Measurements from ENCODE around the gene LYPD8. TPM values are rescaled to one million over a fixed set of nuclear protein-coding genes. Genes with fewer than 3 reads are reported as not detected.

The LYPD8 gene
- total RNA-seq, 2 experiments from 2014 or later = not detected

DNA sequence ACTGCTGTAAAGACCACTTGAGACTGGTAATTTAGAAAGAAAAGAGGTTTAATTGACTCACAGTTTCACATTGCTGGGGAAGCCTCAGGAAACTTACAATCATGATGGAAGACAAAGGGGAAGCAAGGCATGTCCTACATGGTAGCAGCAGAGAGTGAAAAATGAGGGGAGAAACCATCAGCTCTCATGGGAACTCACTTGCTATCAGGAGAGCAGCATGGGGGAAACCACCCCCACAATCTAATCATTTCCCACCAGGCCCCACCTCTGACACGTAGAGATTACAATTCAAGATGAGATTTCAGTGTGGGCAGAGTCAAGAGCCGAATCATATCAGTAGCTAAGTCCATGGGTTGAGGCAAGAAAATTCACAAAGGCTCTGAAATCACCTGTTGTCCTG is 23.8 kb upstream of the LYPD8 start:
- ChIA-PET CTCF (no interaction called here), POLR2A (no interaction called here)
- H3K27ac ChIP-seq (ENCODE audit: low read depth in 1 of 2, low read length in 2 of 2) = no peak overlapping the region
- TF ChIP-seq, protein P1, sequence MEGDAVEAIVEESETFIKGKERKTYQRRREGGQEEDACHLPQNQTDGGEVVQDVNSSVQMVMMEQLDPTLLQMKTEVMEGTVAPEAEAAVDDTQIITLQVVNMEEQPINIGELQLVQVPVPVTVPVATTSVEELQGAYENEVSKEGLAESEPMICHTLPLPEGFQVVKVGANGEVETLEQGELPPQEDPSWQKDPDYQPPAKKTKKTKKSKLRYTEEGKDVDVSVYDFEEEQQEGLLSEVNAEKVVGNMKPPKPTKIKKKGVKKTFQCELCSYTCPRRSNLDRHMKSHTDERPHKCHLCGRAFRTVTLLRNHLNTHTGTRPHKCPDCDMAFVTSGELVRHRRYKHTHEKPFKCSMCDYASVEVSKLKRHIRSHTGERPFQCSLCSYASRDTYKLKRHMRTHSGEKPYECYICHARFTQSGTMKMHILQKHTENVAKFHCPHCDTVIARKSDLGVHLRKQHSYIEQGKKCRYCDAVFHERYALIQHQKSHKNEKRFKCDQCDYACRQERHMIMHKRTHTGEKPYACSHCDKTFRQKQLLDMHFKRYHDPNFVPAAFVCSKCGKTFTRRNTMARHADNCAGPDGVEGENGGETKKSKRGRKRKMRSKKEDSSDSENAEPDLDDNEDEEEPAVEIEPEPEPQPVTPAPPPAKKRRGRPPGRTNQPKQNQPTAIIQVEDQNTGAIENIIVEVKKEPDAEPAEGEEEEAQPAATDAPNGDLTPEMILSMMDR (IDR thresholded peaks at IDR 0.05) = no peak
- H3K4me3 ChIP-seq (ENCODE audit: low read length) = no peak overlapping the region
- H3K9me3 ChIP-seq (ENCODE audit: control insufficient read depth in 1 of 2, insufficient read depth in 1 of 2, low read length in 2 of 2) = peaks cover 6 to 12% of the 10 kb centered on the region in 2 experiments
- H3K36me3 ChIP-seq (ENCODE audit: insufficient read depth, low read length) = no peaks in the 10 kb centered on the region
- Mint-ChIP-seq H3K9me3 (peaks cover 9% of the 10 kb centered on the region), H3K27ac (no peak overlapping the region), H3K4me1 (ENCODE audit: low read depth) (no peaks in the 10 kb centered on the region), H3K27me3 (peaks cover 34% of the 10 kb centered on the region), H3K4me3 (no peak overlapping the region), H3K36me3 (ENCODE audit: low read depth) (no peaks in the 10 kb centered on the region)
- no peaks in the 10 kb centered on the region for H3K4me1 ChIP-seq (ENCODE audit: insufficient read depth, low read length)
- DNase-seq (no peak), ATAC-seq (ENCODE audit: poor library complexity) (no peak)
- H3K27me3 ChIP-seq (ENCODE audit: control insufficient read depth in 1 of 2, insufficient read depth in 2 of 2, low read length in 2 of 2) = peaks cover 6 to 11% of the 10 kb centered on the region in 2 experiments
- intact Hi-C loops (cut with DNase I, micrococcal nuclease) = no loop called here

DNA sequence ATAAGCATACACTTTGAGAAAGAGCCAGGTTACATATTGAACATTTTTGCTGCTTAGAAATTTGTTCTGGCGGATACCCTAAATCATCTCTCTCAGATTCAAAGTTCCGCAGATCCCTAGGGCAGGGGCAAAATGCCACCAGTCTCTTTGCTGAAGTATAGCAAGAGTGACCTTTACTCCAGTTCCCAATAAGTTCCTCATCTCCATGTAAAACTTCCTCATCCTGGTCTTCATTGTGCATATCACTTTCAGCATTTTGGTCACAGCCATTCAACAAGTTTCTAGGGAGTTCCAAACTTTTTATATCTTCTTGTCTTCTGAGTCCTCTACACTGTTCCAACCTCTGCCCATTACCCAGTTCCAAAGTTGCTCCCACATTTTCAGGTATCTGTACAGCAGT is 23.3 kb upstream of the LYPD8 start:
- Histone ChIP-seq H3K36me3 (ENCODE audit: insufficient read depth, low read length) (no peaks in the 10 kb centered on the region), H3K4me3 (ENCODE audit: low read length) (no peak overlapping the region), H3K4me1 (ENCODE audit: insufficient read depth, low read length) (no peaks in the 10 kb centered on the region), H3K27me3 (ENCODE audit: control insufficient read depth in 1 of 2, insufficient read depth in 2 of 2, low read length in 2 of 2) (peaks cover 6 to 11% of the 10 kb centered on the region in 2 experiments), H3K9me3 (ENCODE audit: control insufficient read depth in 1 of 2, insufficient read depth in 1 of 2, low read length in 2 of 2) (peaks cover 6 to 12% of the 10 kb centered on the region in 2 experiments), H3K27ac (ENCODE audit: low read depth in 1 of 2, low read length in 2 of 2) (no peak overlapping the region)
- POLR2A ChIA-PET = no interaction called here
- Mint-ChIP-seq H3K36me3 (ENCODE audit: low read depth) (no peaks in the 10 kb centered on the region), H3K9me3 (peaks cover 9% of the 10 kb centered on the region), H3K4me3 (no peak overlapping the region), H3K27me3 (peaks cover 34% of the 10 kb centered on the region), H3K4me1 (ENCODE audit: low read depth) (no peaks in the 10 kb centered on the region), H3K27ac (no peak overlapping the region)
- TF ChIP-seq, protein P1 (IDR thresholded peaks at IDR 0.05) = no peak
- ATAC-seq (ENCODE audit: poor library complexity) = no peak
- intact Hi-C loops (cut with DNase I, micrococcal nuclease) = no loop called here
- CTCF ChIA-PET = no interaction called here
- DNase-seq = no peak

DNA sequence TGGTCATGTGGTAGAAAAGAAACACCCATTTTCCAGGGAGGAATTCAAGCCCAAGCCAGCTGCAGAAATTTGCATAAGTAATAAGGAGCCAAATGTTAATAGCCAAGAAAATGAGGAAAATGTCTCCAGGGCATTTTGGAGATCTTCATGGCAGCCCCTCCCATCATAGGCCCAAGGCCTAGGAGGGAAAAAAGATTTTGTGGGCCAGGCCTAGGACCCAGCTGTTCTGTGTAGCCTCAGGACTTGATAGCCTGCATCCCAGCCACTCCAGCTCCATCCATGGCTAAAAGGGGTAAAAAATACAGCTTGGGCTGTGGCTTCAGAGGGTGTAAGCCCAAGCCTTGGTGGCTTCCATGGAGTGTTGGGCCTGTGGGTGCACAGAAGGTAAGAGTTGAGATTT is 21.4 kb upstream of the LYPD8 start:
- Mint-ChIP-seq H3K4me3 (no peak overlapping the region), H3K27me3 (peaks cover 22% of the 10 kb centered on the region), H3K36me3 (ENCODE audit: low read depth) (no peaks in the 10 kb centered on the region), H3K4me1 (ENCODE audit: low read depth) (no peaks in the 10 kb centered on the region), H3K9me3 (peaks cover 9% of the 10 kb centered on the region), H3K27ac (no peak overlapping the region)
- Histone ChIP-seq H3K27ac (ENCODE audit: low read depth in 1 of 2, low read length in 2 of 2) (no peak overlapping the region), H3K4me3 (ENCODE audit: low read length) (no peak overlapping the region), H3K4me1 (ENCODE audit: insufficient read depth, low read length) (no peaks in the 10 kb centered on the region), H3K27me3 (ENCODE audit: control insufficient read depth in 1 of 2, insufficient read depth in 2 of 2, low read length in 2 of 2) (peaks cover 6% of the 10 kb centered on the region in 2 experiments), H3K9me3 (ENCODE audit: control insufficient read depth in 1 of 2, insufficient read depth in 1 of 2, low read length in 2 of 2) (peaks cover 6 to 12% of the 10 kb centered on the region in 2 experiments), H3K36me3 (ENCODE audit: insufficient read depth, low read length) (no peaks in the 10 kb centered on the region)
- ATAC-seq (ENCODE audit: poor library complexity) (no peak), DNase-seq (no peak)
- intact Hi-C loops (cut with DNase I, micrococcal nuclease) = no loop called here
- ChIA-PET CTCF (no interaction called here), POLR2A (no interaction called here)
- TF ChIP-seq, protein P1 (IDR thresholded peaks at IDR 0.05) = no peak
